Erythroblast (primary cell): ENCODE data around the gene HORMAD2.
"Not testable (repeated sequence)": the region's sequence is repeated elsewhere in the genome, so short reads cannot be mapped to it uniquely, and the experiment has no call there.

Experiments
- DNase-seq, 2 experiments: peaks; one replicate each; lab custom pipeline; 2025; lab: John Stamatoyannopoulos, UW
- GATA1 ChIP-seq: IDR thresholded peaks from 2 replicates; pipeline ENCODE4 v1.6.1; 2011; ENCODE audit warnings: low read depth, mild to moderate bottlenecking, control low read depth, low read length, moderate library complexity
- POLR2A ChIP-seq: IDR thresholded peaks from 2 replicates; pipeline ENCODE4 v1.6.1; 2011; ENCODE audit warnings: mild to moderate bottlenecking, low read length

HORMAD2 gene

GRCh38 chr22:30074147-30074546, 6.1 kb upstream of the HORMAD2 start:
- DNase-seq, result no peak
- TF ChIP-seq GATA1, result no peak

- TF ChIP-seq POLR2A, result no peak
- no peak for TF ChIP-seq GATA1
- no peak for DNase-seq
Measured at GRCh38 chr22:30074994-30075393, 5.3 kb upstream of the HORMAD2 start.

- no peak for DNase-seq
- TF ChIP-seq POLR2A, result no peak
Measured at GRCh38 chr22:30077279-30077880, 2.9 kb upstream of the HORMAD2 start.

GRCh38 chr22:30078320-30079311, 1.6 kb upstream of the HORMAD2 start:
- DNase-seq, result peak; percentile 7 to 29
- TF ChIP-seq GATA1 (no peak), POLR2A (no peak)

GRCh38 chr22:30080805-30081204, 541 bp downstream of the HORMAD2 start:
- TF ChIP-seq POLR2A (no peak), GATA1 (no peak)
- no peak for DNase-seq

- no peak for DNase-seq
- no peak for TF ChIP-seq GATA1
- no peak for TF ChIP-seq POLR2A
Measured at GRCh38 chr22:30086496-30086895, 6.2 kb downstream of the HORMAD2 start.

DNA sequence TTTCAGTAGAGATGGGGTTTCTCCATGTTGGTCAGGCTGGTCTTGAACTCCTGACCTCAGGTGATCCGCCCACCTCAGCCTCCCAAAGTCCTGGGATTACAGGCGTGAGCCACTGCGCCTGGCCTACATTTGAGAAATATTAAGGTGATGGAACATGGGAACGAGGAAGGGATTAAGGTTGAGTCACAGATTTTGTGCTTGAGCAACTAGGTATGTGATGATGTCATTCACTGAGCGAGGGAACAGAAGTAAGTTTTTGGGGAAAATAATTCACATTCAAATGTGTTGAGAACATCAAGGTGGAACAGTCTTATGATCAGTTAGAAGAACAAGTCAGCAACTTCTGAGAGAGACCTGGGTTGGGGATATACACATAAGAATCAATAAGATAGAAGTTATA, 6.8 kb downstream of the HORMAD2 start:
- not testable (repeated sequence) for DNase-seq

DNA sequence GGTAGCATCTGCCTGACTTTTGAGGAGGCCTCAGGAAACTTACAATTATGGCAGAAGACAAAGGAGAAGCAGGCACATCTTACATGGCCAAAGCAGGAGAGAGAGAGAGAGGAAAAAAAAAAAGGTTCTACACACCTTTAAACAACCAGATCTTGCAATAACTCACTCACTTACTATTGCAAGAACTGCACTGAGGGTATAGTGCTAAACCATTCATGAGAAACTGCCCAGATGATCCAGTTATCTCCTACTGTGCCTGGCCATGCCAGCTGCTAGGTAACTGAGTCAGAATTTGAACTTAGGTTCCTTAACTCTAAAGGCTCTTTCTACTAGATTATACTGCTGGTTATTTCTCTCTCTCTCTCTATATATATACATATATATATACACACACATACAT, 7.3 kb downstream of the HORMAD2 start:
- TF ChIP-seq GATA1 (no peak), POLR2A (no peak)
- DNase-seq, result no peak

GRCh38 chr22:30088468-30088867, 8.2 kb downstream of the HORMAD2 start:
- no peak for TF ChIP-seq GATA1
- TF ChIP-seq POLR2A, result no peak

DNA sequence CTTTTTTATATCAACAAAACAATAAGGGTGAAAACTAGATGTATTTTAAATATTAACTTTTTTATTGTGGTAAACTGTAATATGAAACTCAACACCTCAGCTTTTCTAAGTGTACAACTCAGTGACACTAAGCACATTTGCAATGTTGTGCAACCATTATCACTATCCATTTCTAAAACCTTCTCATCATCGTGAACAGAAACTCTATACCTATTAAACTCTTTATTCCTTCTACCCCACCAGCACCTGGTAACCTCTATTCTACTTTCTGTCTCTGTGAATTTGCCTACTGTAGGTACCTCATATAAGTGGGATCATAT, 9.4 kb downstream of the HORMAD2 start:
- no peak for DNase-seq
- TF ChIP-seq POLR2A (no peak), GATA1 (no peak)

More at GRCh38 chr22:30088468-30088867, 8.2 kb downstream of the HORMAD2 start:
- no peak for DNase-seq

DNA sequence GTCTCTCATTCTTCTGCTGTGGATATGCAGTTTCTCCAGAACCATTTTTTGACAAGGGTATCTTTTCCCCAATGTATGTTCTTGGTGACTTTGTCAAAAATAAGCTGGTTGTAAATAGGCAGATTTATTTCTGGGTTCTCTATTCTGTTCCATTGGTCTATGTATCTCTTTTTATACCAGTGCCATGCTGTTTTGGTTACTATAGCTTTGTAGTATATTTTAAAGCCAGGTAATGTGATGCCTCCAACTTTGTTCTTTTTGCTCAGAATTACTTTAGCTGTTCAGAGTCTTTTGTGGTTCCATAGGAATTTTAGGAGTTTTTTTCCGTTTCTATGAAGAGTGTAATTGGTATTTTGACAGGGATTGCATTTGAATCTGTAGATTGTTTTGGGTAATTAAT, 12.4 kb downstream of the HORMAD2 start:
- no peak for TF ChIP-seq GATA1
- no peak for TF ChIP-seq POLR2A
- no peak for DNase-seq

GRCh38 chr22:30094804-30095203, 14.5 kb downstream of the HORMAD2 start:
- DNase-seq, result no peak
- no peak for TF ChIP-seq POLR2A
- TF ChIP-seq GATA1, result no peak

GRCh38 chr22:30097861-30098260, 17.6 kb downstream of the HORMAD2 start:
- TF ChIP-seq GATA1 (no peak), POLR2A (no peak)
- no peak for DNase-seq

GRCh38 chr22:30100770-30101169, 20.5 kb downstream of the HORMAD2 start:
- DNase-seq, result not testable (repeated sequence)
